Mesendoderm (in vitro differentiated cells): ENCODE results near the gene CBFA2T3.

Experiments
- DNase-seq: peaks from one replicate; pipeline ENCODE4 v3.0.0; 2013
- H2AK5ac ChIP-seq: 2 replicates; pipeline ENCODE4 v1.6.1; 2013; ENCODE audit warnings: low read length, inconsistent platforms
- H2BK120ac ChIP-seq: 2 replicates; pipeline ENCODE4 v1.6.1; 2013; ENCODE audit warnings: low read depth, mild to moderate bottlenecking, low read length, moderate library complexity, mixed read lengths
- H2BK15ac ChIP-seq: replicated peaks from 2 replicates; pipeline ENCODE4 v1.6.1; 2013; ENCODE audit warnings: low read depth, mild to moderate bottlenecking, moderate library complexity
- H2BK5ac ChIP-seq: 2 replicates; pipeline ENCODE4 v1.6.1; 2013; ENCODE audit warnings: low read length, inconsistent platforms
- H3K18ac ChIP-seq: 2 replicates; pipeline ENCODE4 v1.6.1; 2013; ENCODE audit warnings: mild to moderate bottlenecking, low read length, mixed read lengths
- H3K23ac ChIP-seq: one replicate; pipeline ENCODE4 v1.6.1; 2013; ENCODE audit warnings: low read length
- H3K27ac ChIP-seq: 2 replicates; pipeline ENCODE4 v1.5.1; 2013; ENCODE audit warnings: low read depth, mild to moderate bottlenecking, inconsistent platforms, low read length, moderate library complexity
- H3K27me3 ChIP-seq: 2 replicates; pipeline ENCODE4 v1.6.1; 2013; ENCODE audit warnings: low read length, control low read depth, mild to moderate bottlenecking, inconsistent platforms; ENCODE audit not compliant: insufficient read depth, poor library complexity
- H3K36me3 ChIP-seq: 2 replicates; pipeline ENCODE4 v1.6.1; 2013; ENCODE audit warnings: low read length, inconsistent platforms; ENCODE audit not compliant: control insufficient read depth, insufficient read depth
- H3K4ac ChIP-seq: one replicate; pipeline ENCODE4 v1.6.1; 2013; ENCODE audit warnings: low read depth, mild to moderate bottlenecking, low read length, moderate library complexity
- H3K4me1 ChIP-seq: 2 replicates; pipeline ENCODE4 v1.6.1; 2013; ENCODE audit warnings: low read depth, low read length, inconsistent platforms; ENCODE audit not compliant: control insufficient read depth
- H3K4me2 ChIP-seq: 2 replicates; pipeline ENCODE4 v1.6.1; 2013; ENCODE audit warnings: low read length
- H3K4me3 ChIP-seq: 2 replicates; pipeline ENCODE4 v1.5.1; 2013; ENCODE audit warnings: mild to moderate bottlenecking, low read length
- H3K56ac ChIP-seq: one replicate; pipeline ENCODE4 v1.6.1; 2013; ENCODE audit warnings: low read length
- H3K79me1 ChIP-seq: 2 replicates; pipeline ENCODE4 v1.6.1; 2013; ENCODE audit warnings: low read length, inconsistent platforms
- H3K79me2 ChIP-seq: 2 replicates; pipeline ENCODE4 v1.6.1; 2013; ENCODE audit warnings: mild to moderate bottlenecking, low read length; ENCODE audit not compliant: control insufficient read depth, insufficient read depth
- H3K9ac ChIP-seq: 2 replicates; pipeline ENCODE4 v1.6.1; 2013; ENCODE audit warnings: low read length, inconsistent platforms
- H4K5ac ChIP-seq: one replicate; pipeline ENCODE4 v1.6.1; 2013; ENCODE audit warnings: low read length
- H4K8ac ChIP-seq: one replicate; pipeline ENCODE4 v1.6.1; 2013; ENCODE audit warnings: low read depth, mild to moderate bottlenecking, control low read depth, low read length, moderate library complexity
- WGBS: extraction: QIAGEN DNeasy Blood & Tissue Kit; methylation state at CpG from one replicate; pipeline ENCODE4 v1.1.7; 2013; ENCODE audit warnings: low lambda C conversion rate, missing lambda C conversion rate; ENCODE audit not compliant: insufficient coverage; ENCODE audit errors: extremely low coverage; 5-methylcytosine and 5-hydroxymethylcytosine counted together

Gene CBFA2T3

DNA sequence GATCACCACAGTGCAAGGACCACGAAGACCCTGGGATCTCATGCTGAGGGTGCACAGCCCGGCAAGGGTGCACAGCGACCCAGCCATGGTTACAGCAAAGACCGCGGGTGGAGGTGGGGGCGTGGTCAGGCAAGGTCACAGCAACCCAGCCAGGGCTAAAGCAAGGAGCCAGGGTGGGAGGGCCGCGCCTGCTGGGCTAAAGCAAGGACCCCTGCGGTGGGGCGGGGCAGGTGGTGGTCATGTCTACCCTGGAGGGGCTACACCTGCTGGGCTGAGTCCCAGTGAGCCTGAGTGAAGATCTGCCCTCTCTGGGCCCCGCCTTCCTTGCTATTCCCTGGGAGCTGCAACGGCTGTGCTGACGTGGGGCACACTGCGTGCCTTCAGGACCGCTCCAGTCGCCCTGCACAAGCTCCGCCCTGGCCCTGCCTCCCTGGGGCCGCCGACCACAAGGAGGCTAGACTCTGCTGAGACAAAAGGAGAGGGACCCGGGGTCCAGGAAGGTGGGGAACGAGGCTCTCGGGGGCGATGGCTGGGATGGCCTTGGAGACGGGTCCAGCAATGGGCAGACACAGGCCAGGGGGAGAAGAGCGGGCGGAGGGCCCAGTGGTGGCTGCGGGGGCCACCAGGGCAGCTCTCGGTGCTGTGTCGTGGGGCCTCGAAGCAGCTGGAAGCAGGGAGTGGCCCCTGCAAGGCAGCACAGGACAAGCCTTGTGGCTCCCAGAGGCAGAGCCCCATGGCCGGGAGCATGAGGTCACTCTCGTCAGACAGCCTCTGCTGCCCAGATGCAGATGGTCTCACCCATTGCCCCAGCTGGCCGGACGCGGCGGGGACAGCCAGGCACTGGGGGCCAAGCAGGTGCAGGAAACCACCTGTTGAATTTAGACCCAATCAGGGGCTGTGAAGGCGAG is 52.8 kb downstream of the CBFA2T3 start:
- Histone ChIP-seq H2BK5ac (no peak overlapping the region), H3K27me3 (no peaks in the 10 kb centered on the region), H3K18ac (no peak overlapping the region), H4K5ac (no peak overlapping the region), H3K4me3 (no peak overlapping the region), H3K79me1 (no peaks in the 10 kb centered on the region), H3K9ac (no peak overlapping the region), H2BK15ac (no peak overlapping the region), H3K4me1 (no peaks in the 10 kb centered on the region), H3K79me2 (no peaks in the 10 kb centered on the region), H3K27ac (no peak overlapping the region), H4K8ac (no peak overlapping the region), H2BK120ac (no peak overlapping the region), H3K23ac (no peak overlapping the region), H3K4ac (no peak overlapping the region), H2AK5ac (no peak overlapping the region), H3K56ac (no peak overlapping the region), H3K4me2 (no peak overlapping the region), H3K36me3 (no peaks in the 10 kb centered on the region)
- DNase-seq = peak; percentile 32
- WGBS = no CpG with 5 or more reads among the region's 37 CpGs

GRCh38 chr16:88923450-88923849 is 53.6 kb downstream of the CBFA2T3 start:
- H3K79me1 ChIP-seq = no peaks in the 10 kb centered on the region
- no peaks in the 10 kb centered on the region for H3K79me2 ChIP-seq
- no peak overlapping the region for H3K4me3 ChIP-seq
- no peak overlapping the region for H4K5ac ChIP-seq
- no peak overlapping the region for H2BK15ac ChIP-seq
- H2BK120ac ChIP-seq = no peak overlapping the region
- no peak overlapping the region for H3K4ac ChIP-seq
- no CpG with 5 or more reads among the region's 17 CpGs for WGBS
- H3K9ac ChIP-seq = no peak overlapping the region
- H4K8ac ChIP-seq = no peak overlapping the region
- DNase-seq = no peak
- no peak overlapping the region for H3K23ac ChIP-seq
- no peak overlapping the region for H3K18ac ChIP-seq
- no peak overlapping the region for H2AK5ac ChIP-seq
- no peak overlapping the region for H3K4me2 ChIP-seq
- no peaks in the 10 kb centered on the region for H3K36me3 ChIP-seq
- no peaks in the 10 kb centered on the region for H3K4me1 ChIP-seq
- H3K27ac ChIP-seq = no peak overlapping the region
- H3K27me3 ChIP-seq = no peaks in the 10 kb centered on the region
- no peak overlapping the region for H2BK5ac ChIP-seq
- no peak overlapping the region for H3K56ac ChIP-seq

DNA sequence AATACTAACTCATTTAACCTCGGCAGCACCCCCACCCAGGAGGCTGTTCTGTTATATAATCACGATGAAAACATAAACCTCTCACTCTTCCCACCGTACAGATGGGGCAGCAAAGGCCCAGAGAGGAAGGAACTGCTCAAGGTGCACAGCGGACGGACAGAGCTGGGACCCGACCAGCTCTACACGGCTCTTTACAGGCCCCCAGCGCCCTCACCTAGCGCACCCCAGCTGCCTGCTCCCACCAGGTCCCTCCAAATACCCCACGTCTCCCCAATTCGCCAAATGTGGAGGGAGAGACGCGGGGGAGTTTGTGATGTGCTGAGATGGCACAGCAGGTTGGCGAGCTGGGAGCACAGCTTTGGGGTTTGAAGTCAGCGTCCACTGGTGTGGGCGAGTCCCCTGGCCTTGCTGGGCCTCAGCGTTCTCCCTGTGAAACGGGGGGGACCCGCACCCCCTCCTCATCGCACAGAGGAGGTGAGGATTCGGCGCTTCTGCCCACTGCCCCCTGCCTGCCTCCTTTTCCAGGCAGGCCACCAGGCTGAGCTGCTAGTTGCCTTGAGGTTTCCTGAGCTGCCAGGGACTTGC is 54.1 kb downstream of the CBFA2T3 start:
- Histone ChIP-seq H3K4ac (no peak overlapping the region), H3K79me1 (no peaks in the 10 kb centered on the region), H3K4me3 (no peak overlapping the region), H3K79me2 (no peaks in the 10 kb centered on the region), H3K4me2 (no peak overlapping the region), H3K18ac (no peak overlapping the region), H4K5ac (no peak overlapping the region), H4K8ac (no peak overlapping the region), H3K36me3 (no peaks in the 10 kb centered on the region), H3K9ac (no peak overlapping the region), H2AK5ac (no peak overlapping the region), H3K27me3 (no peaks in the 10 kb centered on the region), H2BK120ac (no peak overlapping the region), H3K27ac (no peak overlapping the region), H2BK15ac (no peak overlapping the region), H3K4me1 (no peaks in the 10 kb centered on the region), H2BK5ac (no peak overlapping the region), H3K56ac (no peak overlapping the region), H3K23ac (no peak overlapping the region)
- no peak for DNase-seq
- no CpG with 5 or more reads among the region's 22 CpGs for WGBS

GRCh38 chr16:88922114-88922825 is 54.7 kb downstream of the CBFA2T3 start:
- H3K79me2 ChIP-seq = no peaks in the 10 kb centered on the region
- H3K79me1 ChIP-seq = no peaks in the 10 kb centered on the region
- H3K4me1 ChIP-seq = peaks cover 2% of the 10 kb centered on the region
- H3K36me3 ChIP-seq = no peaks in the 10 kb centered on the region
- H3K4me2 ChIP-seq = no peak overlapping the region
- no peak overlapping the region for H3K18ac ChIP-seq
- WGBS = no CpG with 5 or more reads among the region's 26 CpGs
- H2BK5ac ChIP-seq = no peak overlapping the region
- H3K4me3 ChIP-seq = no peak overlapping the region
- H3K27me3 ChIP-seq = no peaks in the 10 kb centered on the region
- no peak overlapping the region for H2BK120ac ChIP-seq
- H4K5ac ChIP-seq = no peak overlapping the region
- no peak overlapping the region for H3K56ac ChIP-seq
- no peak overlapping the region for H3K23ac ChIP-seq
- no peak overlapping the region for H3K4ac ChIP-seq
- no peak overlapping the region for H3K9ac ChIP-seq
- H4K8ac ChIP-seq = no peak overlapping the region
- peak; percentile 19 for DNase-seq
- H2AK5ac ChIP-seq = no peak overlapping the region
- H3K27ac ChIP-seq = no peak overlapping the region
- no peak overlapping the region for H2BK15ac ChIP-seq

- no peak for DNase-seq
- Histone ChIP-seq H4K5ac (no peak overlapping the region), H3K56ac (no peak overlapping the region), H3K4me3 (no peak overlapping the region), H4K8ac (no peak overlapping the region), H3K36me3 (no peaks in the 10 kb centered on the region), H3K27ac (no peak overlapping the region), H2AK5ac (no peak overlapping the region), H3K23ac (no peak overlapping the region), H3K4me2 (no peak overlapping the region), H3K18ac (no peak overlapping the region), H2BK120ac (no peak overlapping the region), H3K79me1 (no peaks in the 10 kb centered on the region), H3K27me3 (no peaks in the 10 kb centered on the region), H2BK15ac (no peak overlapping the region), H3K79me2 (no peaks in the 10 kb centered on the region), H3K4ac (no peak overlapping the region), H3K9ac (no peak overlapping the region), H2BK5ac (no peak overlapping the region), H3K4me1 (peaks cover 2% of the 10 kb centered on the region)
- whole genome bisulfite sequencing = no CpG with 5 or more reads among the region's 19 CpGs
These were observed 55.4 kb downstream of the CBFA2T3 start for GRCh38 chr16:88921591-88921990.
